Liver (tissue), 3 donors: ENCODE data around the gene FBXO28.

Experiments
- EGR1 ChIP-seq, 2 donors: IDR thresholded peaks; 2 replicates each; pipeline ENCODE4 v1.6.1; 2016 to 2018; ENCODE audit warnings: antibody characterized with exemption in 2 of 2, low read depth in 2 of 2
- GABPA ChIP-seq, 2 donors: IDR thresholded peaks in 1 of 2; conservative IDR thresholded peaks in 1 of 2; 2 replicates each; pipeline ENCODE4 v1.6.1; 2016; ENCODE audit warnings: antibody characterized with exemption in 2 of 2, mild to moderate bottlenecking in 1 of 2, moderate library complexity in 1 of 2
- HNF4A ChIP-seq, 2 donors: conservative IDR thresholded peaks; 2 replicates each; pipeline ENCODE4 v1.6.1; 2016; ENCODE audit warnings: antibody characterized with exemption in 2 of 2, mild to moderate bottlenecking in 2 of 2
- JUND ChIP-seq, 2 donors: IDR thresholded peaks; 2 replicates each; pipeline ENCODE4 v1.6.1; 2016; ENCODE audit warnings: antibody characterized with exemption in 2 of 2
- RAD21 ChIP-seq, 2 donors: IDR thresholded peaks; 2 replicates each; pipeline ENCODE4 v1.6.1; 2016; ENCODE audit warnings: antibody characterized with exemption in 2 of 2, mild to moderate bottlenecking in 2 of 2
- TAF1 ChIP-seq: conservative IDR thresholded peaks from 2 replicates; pipeline ENCODE4 v1.6.1; 2016; ENCODE audit warnings: antibody characterized with exemption, mild to moderate bottlenecking
- YY1 ChIP-seq: IDR thresholded peaks from 2 replicates; pipeline ENCODE4 v1.6.1; 2016; ENCODE audit warnings: antibody characterized with exemption, mild to moderate bottlenecking
- TF ChIP-seq, protein P1 (sequence below): fragments of 150-350 bp; IDR thresholded peaks from 2 replicates; pipeline ENCODE4 v1.5.1; 2017; ENCODE audit warnings: improper control_type of control experiment, low read depth, low read length; ENCODE audit not compliant: missing input control
- TF ChIP-seq, protein P2 (sequence below): IDR thresholded peaks from 2 replicates; pipeline ENCODE4 v1.6.1; 2016; ENCODE audit warnings: antibody characterized with exemption, mild to moderate bottlenecking
- TF ChIP-seq, protein P3 (sequence below): IDR thresholded peaks from 2 replicates; pipeline ENCODE4 v1.6.1; 2016; ENCODE audit warnings: antibody characterized with exemption
- TF ChIP-seq, protein P4 (sequence below): IDR thresholded peaks from 2 replicates; pipeline ENCODE4 v1.6.1; 2016; ENCODE audit warnings: antibody characterized with exemption
- donor health status: healthy.
- donor health status: healthy.

DNA sequence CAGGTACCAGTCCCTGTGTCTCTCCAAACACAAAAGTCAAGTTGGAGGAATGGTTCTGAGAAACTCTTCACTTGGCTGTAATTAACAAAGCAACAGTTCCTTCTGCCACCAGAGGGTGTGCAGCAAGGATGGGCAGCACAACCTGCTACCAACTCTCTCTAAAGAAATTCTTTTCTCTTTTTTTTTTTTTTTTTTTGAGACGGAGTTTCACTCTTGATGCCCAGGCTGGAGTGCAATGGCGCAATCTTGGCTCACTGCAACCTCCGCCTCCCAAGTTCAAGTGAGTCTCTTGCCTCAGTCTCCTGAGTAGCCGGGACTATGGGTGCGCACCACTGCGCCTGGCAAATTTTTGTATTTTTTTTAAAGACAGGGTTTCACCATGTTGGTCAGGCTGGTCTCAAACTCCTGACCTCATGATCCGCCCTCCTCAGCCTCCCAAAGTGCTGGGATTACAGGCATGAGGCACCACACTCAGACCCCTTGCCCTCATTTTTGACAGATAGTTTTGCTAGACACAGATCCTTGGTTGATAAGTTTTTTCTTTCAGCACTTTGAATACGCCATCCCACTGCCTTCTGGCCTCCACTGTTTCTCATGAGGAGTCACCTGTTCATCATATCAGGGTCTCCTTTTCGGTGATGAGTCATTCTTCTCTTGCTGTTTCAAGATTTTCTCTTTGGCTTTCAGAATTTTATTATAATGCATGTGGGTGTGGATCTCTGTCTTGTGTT is 57.0 kb downstream of the FBXO28 start:
- TF ChIP-seq, protein P1, sequence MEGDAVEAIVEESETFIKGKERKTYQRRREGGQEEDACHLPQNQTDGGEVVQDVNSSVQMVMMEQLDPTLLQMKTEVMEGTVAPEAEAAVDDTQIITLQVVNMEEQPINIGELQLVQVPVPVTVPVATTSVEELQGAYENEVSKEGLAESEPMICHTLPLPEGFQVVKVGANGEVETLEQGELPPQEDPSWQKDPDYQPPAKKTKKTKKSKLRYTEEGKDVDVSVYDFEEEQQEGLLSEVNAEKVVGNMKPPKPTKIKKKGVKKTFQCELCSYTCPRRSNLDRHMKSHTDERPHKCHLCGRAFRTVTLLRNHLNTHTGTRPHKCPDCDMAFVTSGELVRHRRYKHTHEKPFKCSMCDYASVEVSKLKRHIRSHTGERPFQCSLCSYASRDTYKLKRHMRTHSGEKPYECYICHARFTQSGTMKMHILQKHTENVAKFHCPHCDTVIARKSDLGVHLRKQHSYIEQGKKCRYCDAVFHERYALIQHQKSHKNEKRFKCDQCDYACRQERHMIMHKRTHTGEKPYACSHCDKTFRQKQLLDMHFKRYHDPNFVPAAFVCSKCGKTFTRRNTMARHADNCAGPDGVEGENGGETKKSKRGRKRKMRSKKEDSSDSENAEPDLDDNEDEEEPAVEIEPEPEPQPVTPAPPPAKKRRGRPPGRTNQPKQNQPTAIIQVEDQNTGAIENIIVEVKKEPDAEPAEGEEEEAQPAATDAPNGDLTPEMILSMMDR = peak; percentile 42
- TF ChIP-seq, protein P2, sequence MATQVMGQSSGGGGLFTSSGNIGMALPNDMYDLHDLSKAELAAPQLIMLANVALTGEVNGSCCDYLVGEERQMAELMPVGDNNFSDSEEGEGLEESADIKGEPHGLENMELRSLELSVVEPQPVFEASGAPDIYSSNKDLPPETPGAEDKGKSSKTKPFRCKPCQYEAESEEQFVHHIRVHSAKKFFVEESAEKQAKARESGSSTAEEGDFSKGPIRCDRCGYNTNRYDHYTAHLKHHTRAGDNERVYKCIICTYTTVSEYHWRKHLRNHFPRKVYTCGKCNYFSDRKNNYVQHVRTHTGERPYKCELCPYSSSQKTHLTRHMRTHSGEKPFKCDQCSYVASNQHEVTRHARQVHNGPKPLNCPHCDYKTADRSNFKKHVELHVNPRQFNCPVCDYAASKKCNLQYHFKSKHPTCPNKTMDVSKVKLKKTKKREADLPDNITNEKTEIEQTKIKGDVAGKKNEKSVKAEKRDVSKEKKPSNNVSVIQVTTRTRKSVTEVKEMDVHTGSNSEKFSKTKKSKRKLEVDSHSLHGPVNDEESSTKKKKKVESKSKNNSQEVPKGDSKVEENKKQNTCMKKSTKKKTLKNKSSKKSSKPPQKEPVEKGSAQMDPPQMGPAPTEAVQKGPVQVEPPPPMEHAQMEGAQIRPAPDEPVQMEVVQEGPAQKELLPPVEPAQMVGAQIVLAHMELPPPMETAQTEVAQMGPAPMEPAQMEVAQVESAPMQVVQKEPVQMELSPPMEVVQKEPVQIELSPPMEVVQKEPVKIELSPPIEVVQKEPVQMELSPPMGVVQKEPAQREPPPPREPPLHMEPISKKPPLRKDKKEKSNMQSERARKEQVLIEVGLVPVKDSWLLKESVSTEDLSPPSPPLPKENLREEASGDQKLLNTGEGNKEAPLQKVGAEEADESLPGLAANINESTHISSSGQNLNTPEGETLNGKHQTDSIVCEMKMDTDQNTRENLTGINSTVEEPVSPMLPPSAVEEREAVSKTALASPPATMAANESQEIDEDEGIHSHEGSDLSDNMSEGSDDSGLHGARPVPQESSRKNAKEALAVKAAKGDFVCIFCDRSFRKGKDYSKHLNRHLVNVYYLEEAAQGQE = no peak
- TF ChIP-seq RAD21 (IDR thresholded peaks at IDR 0.05) (peak; percentile 52 to 66), JUND (IDR thresholded peaks at IDR 0.05) (no peak), YY1 (no peak), TAF1 (no peak), HNF4A (conservative IDR thresholded peaks at IDR 0.05) (no peak), GABPA (IDR thresholded peaks at IDR 0.05 in 1 of 2, conservative IDR thresholded peaks at IDR 0.05 in 1 of 2) (no peak), EGR1 (IDR thresholded peaks at IDR 0.05; ENCODE audit: low read depth in 2 of 2) (no peak)
- TF ChIP-seq, protein P3, sequence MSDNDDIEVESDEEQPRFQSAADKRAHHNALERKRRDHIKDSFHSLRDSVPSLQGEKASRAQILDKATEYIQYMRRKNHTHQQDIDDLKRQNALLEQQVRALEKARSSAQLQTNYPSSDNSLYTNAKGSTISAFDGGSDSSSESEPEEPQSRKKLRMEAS = no peak
- TF ChIP-seq, protein P4, sequence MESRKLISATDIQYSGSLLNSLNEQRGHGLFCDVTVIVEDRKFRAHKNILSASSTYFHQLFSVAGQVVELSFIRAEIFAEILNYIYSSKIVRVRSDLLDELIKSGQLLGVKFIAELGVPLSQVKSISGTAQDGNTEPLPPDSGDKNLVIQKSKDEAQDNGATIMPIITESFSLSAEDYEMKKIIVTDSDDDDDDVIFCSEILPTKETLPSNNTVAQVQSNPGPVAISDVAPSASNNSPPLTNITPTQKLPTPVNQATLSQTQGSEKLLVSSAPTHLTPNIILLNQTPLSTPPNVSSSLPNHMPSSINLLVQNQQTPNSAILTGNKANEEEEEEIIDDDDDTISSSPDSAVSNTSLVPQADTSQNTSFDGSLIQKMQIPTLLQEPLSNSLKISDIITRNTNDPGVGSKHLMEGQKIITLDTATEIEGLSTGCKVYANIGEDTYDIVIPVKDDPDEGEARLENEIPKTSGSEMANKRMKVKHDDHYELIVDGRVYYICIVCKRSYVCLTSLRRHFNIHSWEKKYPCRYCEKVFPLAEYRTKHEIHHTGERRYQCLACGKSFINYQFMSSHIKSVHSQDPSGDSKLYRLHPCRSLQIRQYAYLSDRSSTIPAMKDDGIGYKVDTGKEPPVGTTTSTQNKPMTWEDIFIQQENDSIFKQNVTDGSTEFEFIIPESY = no peak
